22Rv1 (cell line): ENCODE results near the gene CES1.
"Not testable (repeated sequence)": the region's sequence is repeated elsewhere in the genome, so short reads cannot be mapped to it uniquely, and the experiment has no call there.

Experiments
- CTCF ChIP-seq: fragments of 450-650 bp; IDR thresholded peaks from 2 replicates; pipeline ENCODE4 v1.5.1; 2017; ENCODE audit warnings: mild to moderate bottlenecking
- ZFX ChIP-seq: fragments of 450-650 bp; IDR thresholded peaks from 2 replicates; pipeline ENCODE4 v1.6.1; 2017; ENCODE audit warnings: antibody characterized with exemption, borderline replicate concordance

- not testable (repeated sequence) for TF ChIP-seq CTCF, ZFX
Observed at GRCh38 chr16:55803681-55804080, 29.2 kb downstream of the CES1 start.
